Keratinocyte (primary cell): ENCODE measurements around the gene DPP3. TPM values are rescaled to one million over a fixed set of nuclear protein-coding genes. Genes with fewer than 3 reads are reported as not detected.

ENCODE experiments used
- DNase-seq: peaks from one replicate; pipeline ENCODE4 v3.0.0-alpha.2; 2011; ENCODE audit warnings: low read depth, missing footprints, low spot score
- FAIRE-seq: peaks from 2 replicates; lab custom pipeline; 2011; peaks lifted over from hg19 to GRCh38; lab: Jason Lieb, UNC
- H2AFZ ChIP-seq: 2 replicates; pipeline ENCODE4 v1.6.0; 2012; ENCODE audit warnings: low read length, control low read depth, inconsistent platforms; ENCODE audit not compliant: control insufficient read depth
- H3K27ac ChIP-seq: 2 replicates; pipeline ENCODE4 v1.5.1; 2011; ENCODE audit warnings: low read length; ENCODE audit not compliant: control insufficient read depth, insufficient read depth
- H3K27me3 ChIP-seq: 3 replicates; pipeline ENCODE4 v1.6.0; 2011; ENCODE audit warnings: low read length; ENCODE audit not compliant: control insufficient read depth, insufficient read depth; ENCODE audit errors: extremely low read depth
- H3K36me3 ChIP-seq, 2 experiments: 2 replicates in 1 of 2; 3 replicates in 1 of 2; pipeline ENCODE4 v1.5.1; 2011; ENCODE audit warnings: low read length in 2 of 2, mild to moderate bottlenecking in 1 of 2; ENCODE audit not compliant: control insufficient read depth in 2 of 2, insufficient read depth in 2 of 2; ENCODE audit errors: extremely low read depth in 1 of 2
- H3K4me1 ChIP-seq: 3 replicates; pipeline ENCODE4 v1.5.1; 2011; ENCODE audit warnings: low read length; ENCODE audit not compliant: control insufficient read depth, insufficient read depth; ENCODE audit errors: extremely low read depth
- H3K4me2 ChIP-seq: 3 replicates; pipeline ENCODE4 v1.6.0; 2011; ENCODE audit warnings: low read depth, low read length; ENCODE audit not compliant: control insufficient read depth, insufficient read depth; ENCODE audit errors: extremely low read depth
- H3K4me3 ChIP-seq, 3 experiments: fragments of 200-600 bp in 1 of 3; sonication (generic) in 1 of 3; 2 replicates in 2 of 3; 3 replicates in 1 of 3; pipeline ENCODE4 v1.5.1; 2011 to 2016; ENCODE audit warnings: low read length in 3 of 3, mild to moderate bottlenecking in 3 of 3, control low read depth in 2 of 3, inconsistent platforms in 1 of 3, low read depth in 1 of 3, mixed read lengths in 1 of 3, mixed run types in 1 of 3, moderate library complexity in 1 of 3; ENCODE audit not compliant: control insufficient read depth in 2 of 3, insufficient read depth in 2 of 3; ENCODE audit errors: extremely low read depth in 1 of 3
- H3K79me2 ChIP-seq: 2 replicates; pipeline ENCODE4 v1.6.0; 2012; ENCODE audit warnings: low read length; ENCODE audit not compliant: control insufficient read depth, insufficient read depth
- H3K9ac ChIP-seq: 3 replicates; pipeline ENCODE4 v1.6.0; 2011; ENCODE audit warnings: low read length; ENCODE audit not compliant: control insufficient read depth, insufficient read depth; ENCODE audit errors: extremely low read depth
- H3K9me1 ChIP-seq: 3 replicates; pipeline ENCODE4 v1.6.0; 2011; ENCODE audit warnings: low read length; ENCODE audit not compliant: control insufficient read depth, insufficient read depth; ENCODE audit errors: extremely low read depth
- H3K9me3 ChIP-seq: 2 replicates; pipeline ENCODE4 v1.5.1; 2012; ENCODE audit warnings: low read depth, low read length; ENCODE audit not compliant: control insufficient read depth
- H4K20me1 ChIP-seq: 3 replicates; pipeline ENCODE4 v1.6.0; 2011; ENCODE audit warnings: low read length; ENCODE audit not compliant: control insufficient read depth, insufficient read depth; ENCODE audit errors: extremely low read depth
- CTCF ChIP-seq, 3 experiments: IDR thresholded peaks in 1 of 3; conservative IDR thresholded peaks in 1 of 3; optimal IDR thresholded peaks in 1 of 3; 2 replicates in 2 of 3; 3 replicates in 1 of 3; pipeline versions ENCODE3 to v1.5.1; 2011; ENCODE audit warnings: low read length in 3 of 3, mild to moderate bottlenecking in 3 of 3, moderate library complexity in 2 of 3, control low read depth in 1 of 3, inconsistent platforms in 1 of 3; ENCODE audit not compliant: insufficient read depth in 2 of 3; ENCODE audit errors: extremely low read depth in 1 of 3
- EZH2 ChIP-seq: IDR thresholded peaks from one replicate; pipeline ENCODE4 v1.6.1; 2012; ENCODE audit warnings: inconsistent platforms, mild to moderate bottlenecking, low read length, moderate library complexity
- dilution Hi-C: fragments of 300-500 bp; cut with MboI; formaldehyde crosslinking; loops from one replicate; pipeline ENCODE4 v1.7.0; 2020; ENCODE audit warnings: low sequenced_read_pairs; ENCODE audit not compliant: extremely low pct_ligation_motif_present
- polyA plus RNA-seq, 5 experiments: library from polyadenylated mRNA; depleted of rRNA in 3 of 5; stranded (reverse) in 3 of 5; stranded (forward) in 1 of 5; unstranded in 1 of 5; fragments of >200 nt; gene quantifications; 1 replicate in 1 of 5; 2 replicates in 3 of 5; 3 replicates in 1 of 5; pipeline versions ENCODE4 v1.2.1 to v1.2.3, GENCODE V29; 2011 to 2012; ENCODE audit warnings: missing spikeins in 2 of 5, low read depth in 1 of 5, low replicate concordance in 1 of 5

DPP3 gene
- polyA plus RNA-seq, 1 donor (not counting 4 experiments of a cell fraction or from before 2014, with no cell fraction given): 57.9 TPM

GRCh38 chr11:66464916-66465315 is 15.3 kb upstream of the DPP3 start:
- Histone ChIP-seq H4K20me1 (no peaks in the 10 kb centered on the region), H3K4me2 (no peak overlapping the region), H3K9me1 (no peaks in the 10 kb centered on the region), H2AFZ (no peak overlapping the region), H3K9ac (no peak overlapping the region), H3K4me3 (no peak overlapping the region), H3K9me3 (no peaks in the 10 kb centered on the region), H3K27ac (no peak overlapping the region), H3K27me3 (no peaks in the 10 kb centered on the region), H3K79me2 (no peaks in the 10 kb centered on the region), H3K4me1 (peaks cover 7% of the 10 kb centered on the region), H3K36me3 (peaks cover 0 to 7% of the 10 kb centered on the region in 2 experiments)
- no peak for TF ChIP-seq CTCF (optimal IDR thresholded peaks at IDR 0.05 in 1 of 3, IDR thresholded peaks at IDR 0.05 in 1 of 3, conservative IDR thresholded peaks at IDR 0.05 in 1 of 3; ENCODE audit: extremely low read depth in 1 of 3, insufficient read depth in 2 of 3, low read length in 3 of 3)
- no peak for TF ChIP-seq EZH2
- FAIRE-seq: no peak
- no peak for DNase-seq
- dilution Hi-C loops: no loop called here

- H3K4me2 ChIP-seq: peak overlapping the region; percentile 85
- H4K20me1 ChIP-seq: no peaks in the 10 kb centered on the region
- H3K9ac ChIP-seq: peak overlapping the region; percentile 73
- no peaks in the 10 kb centered on the region for H3K9me3 ChIP-seq
- peaks cover 7% of the 10 kb centered on the region for H3K4me1 ChIP-seq
- no peak overlapping the region for H3K27ac ChIP-seq
- H3K36me3 ChIP-seq: peaks cover 0 to 7% of the 10 kb centered on the region in 2 experiments
- dilution Hi-C loops: no loop called here
- no peak for TF ChIP-seq CTCF (optimal IDR thresholded peaks at IDR 0.05 in 1 of 3, IDR thresholded peaks at IDR 0.05 in 1 of 3, conservative IDR thresholded peaks at IDR 0.05 in 1 of 3; ENCODE audit: extremely low read depth in 1 of 3, insufficient read depth in 2 of 3, low read length in 3 of 3)
- no peak for TF ChIP-seq EZH2
- DNase-seq (no peak), FAIRE-seq (no peak)
- no peaks in the 10 kb centered on the region for H3K27me3 ChIP-seq
- H3K79me2 ChIP-seq: no peaks in the 10 kb centered on the region
- H2AFZ ChIP-seq: no peak overlapping the region
- H3K4me3 ChIP-seq: peak overlapping the region in 2 of 3 experiments; percentile 59 to 73
- H3K9me1 ChIP-seq: no peaks in the 10 kb centered on the region
Measured at GRCh38 chr11:66465373-66466224, 14.6 kb upstream of the DPP3 start.
